Measurements from ENCODE around the gene CRYGB.

Gene CRYGB

GRCh38 chr2:208146006-208146405, at the start of gene CRYGB:
Gene CRYGB, minus strand, starts transcription at chr2:208146158. Its CDS starts 38 bp downstream, at chr2:208146120.
- no peak for DNase-seq

GRCh38 chr2:208195531-208195930, 49.6 kb upstream of the CRYGB start:
- no peak for DNase-seq

- no peak for DNase-seq
Observed at GRCh38 chr2:208192611-208193236, 46.8 kb upstream of the CRYGB start.

GRCh38 chr2:208189810-208190503, 44.0 kb upstream of the CRYGB start, which contains the start of gene C2orf80:
Gene C2orf80, minus strand, starts transcription at chr2:208190030. Its CDS starts 3,044 bp downstream, at chr2:208186986.
- DNase-seq, result peak; percentile 60

DNA sequence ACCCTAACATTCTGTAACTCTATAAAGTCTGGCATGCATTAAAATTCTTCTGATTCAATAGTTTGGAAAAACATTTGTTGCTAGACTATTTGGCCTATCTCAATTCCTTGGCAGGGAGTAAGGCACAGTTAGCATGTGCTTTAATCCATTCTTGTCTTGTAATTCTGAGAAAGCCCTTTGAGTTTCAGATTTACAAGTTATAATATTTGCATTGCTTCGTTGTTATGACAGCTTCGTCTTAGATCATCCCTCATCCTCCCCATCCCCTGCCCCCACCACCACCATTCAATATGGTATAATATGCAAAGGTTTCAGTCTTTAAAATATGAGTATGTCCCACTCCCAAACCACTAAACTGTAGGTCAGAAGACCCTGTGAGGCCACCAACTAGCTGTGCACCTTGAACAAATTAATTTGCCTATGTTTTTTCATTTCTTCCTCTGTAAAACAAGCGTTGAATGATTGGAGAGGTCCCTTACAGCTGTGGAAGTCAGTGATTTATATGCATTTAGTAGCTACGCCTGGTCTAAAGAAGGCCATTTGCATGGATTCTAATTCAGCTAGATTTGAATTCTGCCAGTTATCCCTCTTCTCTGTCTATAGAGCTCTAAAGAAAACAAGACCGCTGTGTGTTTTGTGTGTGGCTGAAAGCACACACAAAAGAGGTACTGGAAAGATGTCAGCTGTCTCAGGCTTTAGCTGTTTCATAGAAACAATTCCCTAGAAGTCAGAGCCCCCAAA, 43.3 kb upstream of the CRYGB start:
- peak; percentile 22 for DNase-seq

- DNase-seq, result no peak
Observed at GRCh38 chr2:208186893-208187292, 40.9 kb upstream of the CRYGB start.

- DNase-seq, result no peak
Observed at GRCh38 chr2:208186465-208186864, 40.5 kb upstream of the CRYGB start.

DNA sequence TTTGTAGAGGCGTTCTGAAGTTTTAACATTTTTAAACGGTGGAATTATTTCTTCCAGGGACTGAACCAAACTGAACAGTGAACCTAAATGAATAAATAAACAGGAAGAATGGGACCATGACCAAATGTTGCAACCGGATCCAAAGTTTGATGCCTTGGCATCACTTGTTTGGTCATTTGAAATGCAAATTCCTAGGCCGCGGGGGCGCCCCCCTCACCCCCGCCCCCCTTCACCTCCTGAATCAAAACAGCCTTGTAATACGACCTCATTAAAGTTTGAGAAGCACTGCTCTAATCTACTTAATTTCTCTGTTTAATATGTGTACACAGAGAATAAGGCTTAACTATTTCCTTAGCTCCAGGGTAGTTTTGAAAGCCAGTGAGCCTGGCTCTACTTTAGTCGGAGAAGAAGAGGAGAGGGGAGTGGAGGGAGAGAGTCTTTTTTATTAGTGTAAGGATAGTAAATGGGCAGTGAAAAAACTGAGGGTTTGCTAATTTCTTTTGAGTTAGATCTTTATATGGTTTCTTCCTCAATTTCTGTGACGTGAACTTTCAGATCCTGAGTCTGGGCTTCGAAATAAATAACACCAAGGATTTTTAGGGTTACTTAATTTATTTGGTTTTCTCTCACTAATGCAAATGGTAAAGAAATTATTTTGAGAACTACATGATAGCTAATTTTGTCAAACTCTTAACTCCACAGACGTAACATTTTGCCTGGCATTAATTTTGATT, 38.2 kb upstream of the CRYGB start:
- DNase-seq, result peak; percentile 28

DNA sequence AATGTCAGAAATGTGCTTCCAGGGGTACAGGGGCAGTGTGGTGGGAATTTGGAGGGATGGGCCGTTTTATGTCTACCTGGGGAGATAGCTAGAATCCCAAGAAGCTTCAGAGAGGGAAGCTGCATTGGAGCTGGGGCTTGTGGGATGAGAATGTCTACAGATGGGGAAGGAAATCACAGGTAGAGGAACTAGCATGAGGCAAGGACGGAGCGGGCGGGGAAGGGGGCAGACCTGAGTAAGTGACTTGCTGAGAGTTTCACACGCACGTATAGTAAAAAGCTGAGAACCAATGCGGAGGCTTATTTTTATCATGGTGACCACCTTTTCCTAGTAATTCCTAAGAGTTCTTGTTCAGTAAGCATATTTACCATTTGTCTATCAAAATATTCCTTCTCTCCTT, 37.6 kb upstream of the CRYGB start:
- DNase-seq, result no peak

- no peak for DNase-seq
Observed at GRCh38 chr2:208182835-208183234, 36.9 kb upstream of the CRYGB start.

GRCh38 chr2:208179028-208179609, 33.2 kb upstream of the CRYGB start:
- DNase-seq, result no peak

DNA sequence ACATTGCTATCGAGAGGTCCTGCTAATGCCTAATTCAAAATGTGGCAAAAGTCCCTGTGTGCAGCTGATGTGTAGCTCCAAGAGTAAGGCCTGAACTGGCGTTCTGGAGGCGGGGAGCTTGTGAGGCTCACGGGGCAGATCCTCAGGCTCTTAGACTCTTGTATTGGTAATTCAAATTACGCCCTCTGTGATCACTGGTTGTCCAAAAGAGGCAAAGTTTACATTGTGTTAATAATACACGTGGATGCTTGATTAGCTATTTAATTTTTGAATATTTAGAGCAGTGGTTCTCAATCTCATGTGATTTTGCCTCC, 29.8 kb upstream of the CRYGB start:
- DNase-seq, result no peak

- DNase-seq, result peak; percentile 93
Observed at GRCh38 chr2:208175069-208175839, 29.3 kb upstream of the CRYGB start.

DNA sequence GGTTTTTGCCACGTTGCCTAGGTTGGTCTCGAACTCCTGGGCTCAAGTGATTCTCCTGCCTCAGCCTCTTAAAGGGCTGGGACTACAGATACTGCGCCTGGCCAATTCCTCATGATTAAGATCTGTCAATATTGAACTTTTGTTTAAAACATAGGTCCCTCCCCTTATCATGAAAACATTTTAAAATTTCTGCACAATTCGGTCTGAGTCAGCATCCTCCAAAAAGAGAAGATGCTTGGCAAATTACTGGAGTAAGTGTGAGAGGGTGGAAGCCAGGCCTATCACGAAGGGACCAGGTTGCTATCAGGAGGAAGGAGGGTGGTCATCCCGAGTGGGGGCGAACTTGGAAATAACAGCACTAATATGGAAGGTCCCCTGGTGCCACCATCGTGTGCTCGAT, 28.2 kb upstream of the CRYGB start:
- no peak for DNase-seq

- no peak for DNase-seq
Observed at GRCh38 chr2:208172125-208172524, 26.2 kb upstream of the CRYGB start.

DNA sequence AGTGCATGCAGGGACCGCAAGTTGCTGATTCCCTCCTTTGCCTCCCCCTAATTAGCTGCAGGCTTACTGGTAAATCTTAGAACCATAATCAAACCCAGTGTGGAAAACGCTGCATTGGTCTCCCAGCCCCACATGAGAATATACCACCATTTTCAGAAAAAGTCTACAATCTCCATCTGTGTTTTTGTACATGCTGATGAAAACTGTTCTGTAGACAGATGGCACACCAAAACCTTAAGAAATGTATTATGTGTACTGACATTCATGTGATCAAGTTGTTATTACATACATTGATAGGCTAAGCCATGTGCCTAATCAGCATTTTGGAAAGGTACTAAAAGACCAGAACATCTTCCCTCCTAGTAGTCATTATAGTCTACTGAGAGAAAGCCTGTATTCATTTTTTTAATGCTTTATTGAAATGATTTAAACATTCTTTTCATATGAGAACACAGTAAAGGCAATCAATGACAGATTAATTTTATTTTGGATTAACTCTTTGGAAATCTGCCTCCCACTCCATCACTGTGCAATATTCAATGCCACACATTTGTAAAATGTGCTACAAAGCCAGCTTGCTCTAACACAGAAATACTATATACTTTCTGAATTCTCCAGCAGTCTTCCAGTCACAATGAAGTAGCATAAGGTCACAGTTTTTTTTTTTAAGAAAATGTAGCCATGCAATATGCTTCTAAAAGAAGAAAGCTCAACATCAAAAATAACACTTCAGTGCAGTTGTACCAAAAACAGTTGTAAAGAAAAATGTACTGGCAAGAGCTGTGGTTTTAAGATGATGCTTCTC, 19.2 kb upstream of the CRYGB start:
- DNase-seq, result no peak

DNA sequence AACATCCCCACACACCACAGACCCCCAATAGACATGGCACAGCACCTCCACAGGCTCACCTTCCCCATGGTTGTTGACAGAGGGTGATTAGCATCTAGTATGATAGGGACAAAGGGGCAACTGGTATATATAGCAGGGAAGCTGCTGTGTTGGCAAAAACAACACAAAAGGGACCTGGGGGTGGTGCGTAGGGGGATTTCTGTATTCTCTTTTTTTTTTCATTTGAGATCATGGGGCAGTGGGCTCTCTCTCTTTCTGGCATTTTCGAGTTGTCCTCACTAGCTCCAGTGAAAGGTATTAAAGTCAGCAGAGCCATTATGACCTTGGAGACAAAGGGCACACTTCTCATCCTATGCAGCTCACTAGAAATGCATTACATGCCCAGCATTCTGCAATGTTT, 17.5 kb upstream of the CRYGB start, which contains the start of gene CRYGA:
TSS of gene CRYGA (minus strand) at position 101 of the 400 bp plus-strand sequence. CDS start at position 68, 33 bp downstream.
- DNase-seq, result no peak

DNA sequence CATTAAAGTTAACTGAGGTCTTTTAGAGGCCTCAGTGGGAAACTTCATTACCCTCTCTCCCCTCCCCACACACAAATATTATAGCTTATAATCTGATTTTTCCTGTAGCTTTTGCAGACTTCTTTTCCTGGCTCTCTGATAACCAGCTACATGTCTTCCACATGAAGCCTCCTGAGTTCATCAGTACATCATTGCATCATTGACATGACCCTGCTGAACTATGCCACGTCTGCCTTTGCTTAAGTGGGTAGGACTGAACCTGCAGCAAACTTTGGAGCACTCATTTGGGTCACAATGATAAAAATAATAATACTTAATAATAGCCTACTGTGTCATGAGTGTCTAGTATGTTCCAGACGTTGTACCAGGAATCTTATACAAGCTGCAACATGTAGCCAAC, 10.5 kb upstream of the CRYGB start:
- DNase-seq, result no peak

GRCh38 chr2:208153156-208153555, 7.2 kb upstream of the CRYGB start:
- no peak for DNase-seq

DNA sequence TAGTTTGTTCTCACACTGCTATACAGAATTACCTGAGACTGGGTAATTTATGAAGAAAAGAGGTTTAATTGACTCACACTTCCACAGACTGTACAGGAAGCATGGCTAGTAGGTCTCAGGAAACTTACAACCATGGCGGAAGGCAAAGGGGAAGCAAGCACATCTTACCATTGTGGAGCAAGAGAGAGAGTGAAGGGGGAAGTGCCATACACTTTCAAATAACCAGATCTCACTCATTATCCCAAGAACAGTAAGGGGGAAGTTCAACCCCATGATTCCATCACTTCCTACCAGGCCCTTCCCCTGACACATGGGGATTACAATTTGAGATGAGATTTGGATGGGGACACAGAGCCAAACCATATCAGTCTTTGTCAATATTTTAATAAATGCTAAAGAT, 5.0 kb upstream of the CRYGB start:
- no peak for DNase-seq

GRCh38 chr2:208150094-208150493, 4.1 kb upstream of the CRYGB start:
- DNase-seq, result no peak

Measured in eye (tissue), 1 donor.